Measurements from ENCODE around the gene DNAJC1.
"Not testable (repeated sequence)": the region's sequence is repeated elsewhere in the genome, so short reads cannot be mapped to it uniquely, and the experiment has no call there.

The DNAJC1 gene

DNA sequence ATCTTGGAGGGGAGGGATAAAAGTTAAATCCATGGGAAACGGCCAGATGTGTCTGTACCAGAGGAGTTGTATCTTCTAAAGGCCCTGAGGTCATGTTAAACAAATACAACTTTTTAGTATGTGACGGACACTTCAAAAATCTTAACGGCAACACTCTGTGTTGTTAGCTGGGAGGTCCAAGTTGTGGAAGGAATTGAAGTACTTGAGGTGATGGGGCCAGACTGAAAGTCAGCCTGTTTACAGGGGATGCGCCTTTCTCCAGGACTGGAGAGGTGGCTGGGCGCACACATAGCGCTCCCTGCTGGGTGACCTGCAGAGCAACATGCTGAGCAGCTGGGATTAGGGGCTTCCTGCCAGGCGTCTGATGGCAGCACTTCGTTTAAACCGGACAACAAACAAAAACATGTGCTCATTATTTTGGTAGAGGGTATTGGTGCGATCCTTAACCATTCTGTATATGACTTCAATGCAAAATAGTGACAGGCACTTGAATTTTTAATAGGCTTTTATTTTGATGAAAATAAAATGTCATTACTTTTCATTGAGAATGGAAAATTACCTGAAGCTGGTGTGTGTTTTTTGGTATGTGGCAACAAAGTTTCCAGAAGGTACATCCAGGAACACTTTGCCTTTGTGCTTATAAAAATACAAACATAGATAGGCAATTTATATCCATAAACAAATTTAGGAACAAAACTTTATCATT, 271.3 kb downstream of the DNAJC1 start:
- no peak for DNase-seq (ENCODE audit: low read depth in 3 of 3, low spot score in 1 of 3)

DNA sequence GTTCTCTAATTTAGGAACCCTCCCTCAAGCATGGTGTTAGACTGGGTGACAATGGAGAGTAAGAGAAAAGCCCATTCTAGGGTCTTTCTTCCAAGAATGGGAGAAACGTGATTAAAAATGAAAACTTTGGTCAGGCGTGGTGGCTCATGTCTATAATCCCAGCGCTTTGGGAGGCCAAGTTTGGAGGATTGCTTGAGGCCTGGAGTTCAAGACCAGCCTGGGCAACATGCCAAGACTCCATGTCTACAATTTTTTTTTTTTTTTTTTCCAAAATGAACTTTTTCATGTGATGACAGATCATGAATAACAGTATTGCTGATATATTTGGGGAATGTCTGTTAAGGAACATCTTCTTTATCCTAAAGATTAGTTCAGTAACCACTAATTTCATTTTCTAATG, 274.9 kb downstream of the DNAJC1 start:
- DNase-seq (ENCODE audit: low read depth in 3 of 3, low spot score in 1 of 3), result no peak

GRCh38 chr10:21727452-21728168, 275.9 kb downstream of the DNAJC1 start:
- no peak for DNase-seq (ENCODE audit: low read depth in 3 of 3, low spot score in 1 of 3)

DNA sequence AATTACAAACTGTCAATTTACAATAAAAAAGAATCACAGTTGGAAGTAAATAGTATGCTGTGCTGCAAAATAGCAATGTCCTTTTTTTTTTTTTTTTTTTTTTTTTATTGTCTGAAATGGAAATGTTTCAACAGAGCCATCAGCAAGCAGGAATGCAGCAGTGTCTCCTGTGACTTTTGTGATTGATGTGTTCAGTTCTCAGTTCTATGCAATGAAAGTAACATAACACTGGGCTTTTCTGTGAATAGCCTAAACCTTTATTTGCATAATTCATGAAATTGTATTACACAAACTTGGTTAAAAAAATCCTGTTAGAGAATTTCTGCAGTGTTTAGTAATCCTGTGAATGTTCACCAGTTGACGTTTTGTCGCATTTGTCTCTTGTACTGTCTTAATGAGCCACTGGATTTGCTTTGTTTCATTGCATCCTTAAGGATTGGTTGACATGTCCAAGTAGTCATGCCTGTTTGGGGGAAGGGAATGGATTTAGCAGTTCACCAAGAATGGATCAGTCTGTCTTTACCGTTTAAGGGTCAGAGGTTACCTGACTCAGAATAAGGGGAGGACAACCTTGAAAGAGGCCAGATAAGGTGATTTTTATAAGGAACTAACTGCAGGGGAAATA, 276.8 kb downstream of the DNAJC1 start:
- DNase-seq (ENCODE audit: low read depth in 3 of 3, low spot score in 1 of 3), result no peak

- no peak for DNase-seq (ENCODE audit: low read depth in 3 of 3, low spot score in 1 of 3)
Observed at GRCh38 chr10:21724687-21725367, 278.7 kb downstream of the DNAJC1 start.

- no peak for DNase-seq (ENCODE audit: low read depth in 3 of 3, low spot score in 1 of 3)
Observed at GRCh38 chr10:21724020-21724589, 279.4 kb downstream of the DNAJC1 start.

GRCh38 chr10:21722209-21722608, 281.3 kb downstream of the DNAJC1 start:
- DNase-seq (ENCODE audit: low read depth in 3 of 3, low spot score in 1 of 3), result no peak

- no peak for DNase-seq (ENCODE audit: low read depth in 3 of 3, low spot score in 1 of 3)
Observed at GRCh38 chr10:21721000-21721665, 282.4 kb downstream of the DNAJC1 start.

GRCh38 chr10:21720090-21720489, 283.4 kb downstream of the DNAJC1 start:
- DNase-seq (ENCODE audit: low read depth in 3 of 3, low spot score in 1 of 3), result no peak

GRCh38 chr10:21719502-21719901, 284.0 kb downstream of the DNAJC1 start:
- DNase-seq (ENCODE audit: low read depth in 3 of 3, low spot score in 1 of 3), result no peak

DNA sequence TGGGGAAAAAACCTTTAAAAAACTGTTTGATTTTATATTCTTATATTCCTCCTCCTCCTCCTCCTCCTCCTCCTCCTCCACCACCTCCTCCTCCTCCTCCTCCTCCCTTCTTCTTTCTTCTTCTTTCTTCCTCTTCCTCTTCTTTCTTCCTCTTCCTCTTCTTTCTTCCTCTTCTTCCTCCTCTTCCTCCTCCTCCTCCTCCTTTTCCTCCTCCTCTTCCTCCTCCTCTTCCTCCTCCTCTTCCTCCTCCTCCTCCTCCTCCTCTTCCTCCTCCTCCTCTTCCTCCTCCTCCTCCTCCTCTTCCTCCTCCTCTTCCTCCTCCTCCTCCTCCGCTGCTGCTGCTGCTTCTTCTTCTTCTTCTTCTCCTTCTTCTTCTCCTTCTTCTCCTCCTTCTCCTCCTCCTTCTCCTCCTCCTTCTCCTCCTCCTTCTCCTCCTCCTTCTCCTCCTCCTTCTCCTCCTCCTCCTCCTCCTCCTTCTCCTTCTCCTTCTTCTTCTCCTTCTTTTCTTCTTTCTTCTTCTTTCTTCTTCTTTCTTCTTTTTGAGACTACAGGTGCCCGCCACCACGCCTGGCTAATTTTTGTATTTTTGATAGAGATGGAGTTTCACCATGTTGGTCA, 286.0 kb downstream of the DNAJC1 start:
- DNase-seq (ENCODE audit: low read depth in 3 of 3, low spot score in 1 of 3), result not testable (repeated sequence)

DNA sequence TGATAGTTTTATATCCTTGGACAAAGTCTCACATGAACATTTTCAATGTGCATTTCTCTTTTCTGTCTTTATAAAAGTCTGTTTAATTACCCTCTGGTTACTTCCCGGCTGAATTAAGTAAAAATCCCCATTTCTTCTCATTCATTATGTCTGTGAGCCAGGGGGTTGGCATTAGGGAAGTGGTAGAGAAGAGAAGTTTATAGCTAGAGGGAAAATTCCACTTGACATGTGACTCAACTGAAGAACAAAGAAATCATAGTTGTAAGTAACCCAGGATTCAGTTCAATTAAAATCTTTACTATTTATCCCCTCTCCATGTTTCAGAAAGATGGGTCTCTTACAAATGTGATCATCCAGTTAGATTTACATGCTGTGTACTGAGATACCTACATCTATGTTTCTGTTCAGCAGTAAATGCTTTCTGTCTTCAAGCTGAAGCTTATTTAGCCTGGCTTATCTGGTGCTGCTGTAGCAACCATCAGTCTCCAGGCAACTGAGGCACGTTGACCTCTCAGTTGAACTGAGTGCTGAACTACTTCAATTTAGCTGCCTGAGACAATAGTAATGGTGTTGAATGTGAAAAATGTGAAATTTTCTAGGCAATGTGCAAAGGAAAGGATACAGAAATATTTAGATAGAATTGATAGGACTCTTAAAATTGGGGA, 287.9 kb downstream of the DNAJC1 start:
- no peak for DNase-seq (ENCODE audit: low read depth in 3 of 3, low spot score in 1 of 3)

- DNase-seq (ENCODE audit: low read depth in 3 of 3, low spot score in 1 of 3), result no peak
Observed at GRCh38 chr10:21712975-21713374, 290.6 kb downstream of the DNAJC1 start.

GRCh38 chr10:21707498-21707897, 296.0 kb downstream of the DNAJC1 start:
- no peak for DNase-seq (ENCODE audit: low read depth in 3 of 3, low spot score in 1 of 3)
